Germinal center (tissue), 1 donor: ENCODE results near the gene OLIG3.

Source experiments
- DNase-seq: peaks from one replicate; pipeline ENCODE4 v3.0.0; 2012; ENCODE audit warnings: mixed read lengths, low spot score

Gene OLIG3

DNA sequence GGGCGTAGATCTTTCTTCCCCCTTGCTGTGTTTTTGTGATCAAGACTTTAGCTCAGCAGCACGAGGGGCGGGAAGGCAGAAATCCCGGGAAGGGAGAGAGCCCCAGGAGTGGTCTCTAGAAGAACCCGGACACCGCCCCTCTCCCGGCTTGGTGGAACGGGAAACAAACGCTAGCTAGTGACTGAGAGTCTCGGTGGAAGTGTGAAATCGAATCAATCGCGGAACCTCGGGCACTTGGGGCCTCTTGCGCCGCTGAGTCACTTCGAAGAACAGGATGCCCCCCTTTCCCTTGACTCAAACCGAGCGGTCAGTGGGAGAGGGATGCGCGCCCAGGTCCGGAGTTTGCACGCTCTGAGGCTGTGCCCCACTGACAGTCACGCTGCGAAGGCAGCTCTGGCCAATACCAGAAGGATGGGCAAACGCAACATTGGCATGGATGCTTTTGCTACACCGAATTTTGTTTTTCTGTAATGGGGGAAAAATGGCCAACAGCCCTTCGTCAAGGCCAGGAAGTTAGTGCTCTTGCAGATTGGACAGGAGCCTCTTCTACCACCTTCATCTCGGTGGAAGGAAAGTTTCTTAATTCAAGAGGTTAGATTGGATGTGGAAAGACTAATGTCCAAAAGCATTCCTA is 1.6 kb upstream of the OLIG3 start:
- no peak for DNase-seq

DNA sequence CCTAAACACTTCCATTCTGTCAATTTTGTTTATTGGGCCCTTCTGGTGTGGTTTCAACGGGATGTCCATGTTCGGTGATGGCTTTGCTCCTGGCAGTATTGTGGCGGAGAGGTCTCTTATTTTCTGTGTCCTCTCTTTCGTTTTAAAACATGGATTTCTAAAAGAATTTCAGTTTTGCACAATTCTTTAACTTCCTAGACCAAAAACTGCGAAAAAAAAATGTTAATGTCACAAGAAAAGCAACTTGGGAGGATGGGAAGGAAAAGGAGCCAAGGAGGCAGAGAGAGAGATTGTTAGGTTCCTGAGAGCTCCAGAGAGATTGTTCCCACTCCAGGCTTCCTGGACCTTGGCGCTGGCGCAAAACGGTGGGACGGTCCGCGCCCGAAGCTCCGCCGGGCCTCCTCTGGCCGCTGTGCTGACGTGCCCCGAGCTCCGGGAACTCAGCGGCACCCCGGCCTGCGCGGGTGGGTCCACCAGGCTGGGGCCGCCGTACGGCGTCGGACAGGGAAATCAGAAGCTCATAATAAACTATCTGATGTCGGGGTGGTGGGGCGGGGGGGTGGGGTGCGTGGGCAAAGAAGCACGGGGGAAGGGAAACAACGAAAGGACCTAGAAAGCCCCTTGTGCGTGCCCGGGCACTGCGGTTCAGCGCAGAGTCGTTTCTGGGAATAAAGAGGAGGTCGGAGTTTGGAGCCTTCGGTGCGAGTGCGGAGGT is 951 bp upstream of the OLIG3 start:
- no peak for DNase-seq

DNA sequence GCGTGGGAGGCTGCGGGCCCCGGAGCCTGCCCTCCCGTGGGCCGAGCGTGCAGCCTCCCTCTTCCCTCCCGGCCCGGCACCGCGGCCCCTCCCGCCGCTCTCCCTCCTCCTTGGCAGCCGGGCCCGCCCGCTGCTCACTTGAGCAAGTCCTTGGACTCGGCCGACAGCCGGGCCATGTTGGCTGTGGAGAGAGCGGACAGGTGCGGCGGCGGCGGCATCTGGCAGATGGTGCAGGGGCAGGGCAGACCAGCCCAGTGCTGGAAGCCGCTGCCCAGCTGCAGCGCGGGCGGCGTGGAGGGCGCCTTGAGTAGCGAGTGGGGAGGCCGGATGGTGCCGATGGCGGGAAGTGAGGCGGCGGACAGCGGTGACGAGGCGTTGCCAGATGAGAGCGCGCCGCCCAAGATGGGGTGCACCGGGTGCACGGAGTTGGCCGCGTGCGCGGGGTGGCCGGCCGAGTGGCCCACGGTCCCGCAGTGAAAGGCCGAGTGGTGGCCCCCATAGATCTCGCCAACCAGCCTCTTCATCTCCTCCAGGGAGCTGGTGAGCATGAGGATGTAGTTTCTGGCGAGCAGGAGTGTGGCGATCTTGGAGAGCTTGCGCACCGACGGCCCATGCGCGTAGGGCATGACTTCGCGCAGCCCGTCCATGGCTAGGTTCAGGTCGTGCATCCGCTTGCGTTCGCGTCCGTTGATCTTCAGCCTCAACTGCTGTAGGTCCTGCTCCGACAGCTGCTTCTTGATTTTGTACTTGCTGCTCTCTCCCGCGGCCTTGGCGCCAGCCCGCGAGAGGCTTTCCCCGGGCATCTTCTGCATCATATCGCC is 766 bp downstream of the OLIG3 start:
- no peak for DNase-seq

DNA sequence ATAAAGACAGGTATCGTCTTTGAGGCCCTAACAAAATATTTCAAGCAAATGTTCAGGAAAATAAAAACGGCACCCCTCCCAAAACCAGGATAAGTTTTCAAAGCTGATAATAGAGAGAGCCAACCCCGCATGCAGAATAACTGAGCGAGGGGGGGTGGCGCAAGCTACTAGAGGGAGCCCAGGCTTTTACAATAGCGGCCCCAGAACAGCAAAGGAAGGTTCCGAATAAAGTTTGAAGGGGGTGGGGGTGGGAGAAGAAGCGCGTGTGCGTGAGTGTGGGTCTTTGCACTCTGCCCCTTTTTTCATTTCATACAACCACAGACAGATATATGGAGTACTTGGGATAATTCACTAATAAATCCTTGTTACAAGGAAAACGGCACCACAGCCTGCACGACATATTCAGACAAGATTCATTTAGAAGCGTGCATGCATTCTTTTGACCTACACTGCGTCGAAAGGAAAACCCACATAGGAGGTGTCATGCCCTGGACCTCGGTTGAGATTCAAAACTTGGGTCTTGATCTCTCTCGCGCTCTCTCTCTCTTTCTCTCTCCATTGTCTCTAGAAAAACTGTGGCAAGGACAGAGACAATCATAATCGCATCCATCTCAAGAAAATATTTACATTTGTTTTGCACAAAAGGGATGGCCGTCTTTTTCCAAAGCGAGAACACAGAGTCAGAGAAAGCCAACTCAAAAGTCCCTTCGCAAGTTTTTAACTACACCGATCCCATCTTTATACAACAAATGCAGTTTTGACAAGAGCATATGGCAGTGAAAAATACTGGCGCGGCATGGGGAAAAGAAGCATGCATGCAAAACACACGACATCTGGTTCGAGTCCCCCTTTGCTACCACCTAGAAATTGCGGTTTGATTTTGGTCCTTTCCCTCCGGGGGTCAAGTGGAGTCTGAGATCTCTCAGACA is 1.6 kb downstream of the OLIG3 start:
- DNase-seq: no peak

DNA sequence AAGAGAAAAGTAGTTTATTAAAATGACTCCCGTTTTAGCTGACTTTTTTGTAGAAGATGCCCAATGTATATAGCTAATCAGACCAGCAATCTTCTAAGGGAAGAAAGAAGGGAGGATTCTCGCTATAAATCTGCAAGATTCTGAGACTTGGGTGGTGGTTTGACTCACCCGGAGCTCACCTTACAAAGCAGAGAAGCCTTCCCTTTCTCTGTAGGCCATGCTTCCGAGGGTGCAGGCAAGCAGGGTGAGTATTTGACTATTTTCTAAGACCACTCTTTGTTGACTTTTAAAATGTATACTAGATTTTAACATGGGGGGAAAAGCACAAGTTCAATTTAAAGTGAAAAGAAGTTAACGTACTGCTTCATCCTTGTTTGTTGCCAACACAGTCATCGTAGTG is 2.7 kb downstream of the OLIG3 start:
- DNase-seq: no peak

DNA sequence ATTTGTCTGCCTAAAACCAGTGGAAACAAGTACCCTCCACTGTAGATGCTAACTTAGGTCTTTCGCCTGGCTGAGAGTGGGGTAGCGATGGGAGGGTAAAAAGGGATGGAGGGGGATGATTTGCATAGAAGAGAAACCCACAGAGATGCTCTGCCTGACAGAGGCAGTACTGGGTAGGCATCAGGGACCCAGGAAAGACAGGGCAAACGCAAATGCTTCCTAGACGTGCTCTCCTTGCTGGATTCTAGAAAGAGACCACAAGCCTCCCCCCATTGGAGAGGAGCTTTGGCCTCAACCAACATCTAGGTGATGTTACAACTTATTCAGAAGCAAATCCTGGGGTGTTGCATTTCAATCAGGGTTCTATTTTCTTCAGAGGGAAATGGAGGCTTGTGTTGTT is 3.2 kb downstream of the OLIG3 start:
- no peak for DNase-seq

DNA sequence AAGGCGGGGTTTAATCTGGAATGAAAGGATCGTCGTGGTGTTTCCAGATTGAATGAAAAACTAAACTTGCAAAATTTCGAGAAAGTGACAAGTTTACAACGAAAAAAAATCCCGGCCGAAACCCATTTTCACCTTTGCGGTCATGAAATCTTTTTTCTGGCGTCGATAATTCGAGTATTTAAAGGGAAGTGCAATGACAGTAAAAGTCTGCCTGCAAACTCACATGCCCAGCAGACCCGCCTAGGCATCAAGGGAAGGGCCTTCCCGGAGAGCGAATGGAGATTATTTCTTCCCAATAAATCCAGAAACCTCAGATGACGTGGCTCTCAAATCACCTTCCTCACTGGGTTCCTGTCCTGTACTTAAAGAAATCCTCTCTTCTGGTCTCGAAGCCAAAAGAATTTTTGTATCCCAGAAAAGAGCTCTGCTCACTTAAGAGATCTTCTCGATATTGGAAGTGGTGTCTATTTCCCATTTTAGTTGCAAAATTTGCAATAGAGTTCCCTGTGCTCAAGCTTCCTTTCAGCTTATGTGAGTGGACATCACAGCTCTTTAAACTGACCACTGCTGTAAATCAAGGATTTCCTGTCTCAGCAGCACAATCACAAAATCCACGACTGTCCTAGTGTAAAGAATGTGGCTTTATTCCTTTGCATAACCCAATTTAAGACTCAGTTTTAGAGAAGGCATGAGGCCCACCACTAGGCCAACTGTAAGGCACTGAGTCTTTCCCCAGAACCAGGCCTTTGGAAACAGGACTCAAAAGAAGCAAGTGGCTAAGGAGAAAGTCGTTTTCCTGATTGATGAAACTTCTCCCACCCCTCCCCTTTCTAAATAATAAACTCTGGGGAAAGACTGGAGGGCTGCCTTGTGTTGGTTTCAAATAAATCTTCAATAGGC is 3.9 kb downstream of the OLIG3 start:
- no peak for DNase-seq

DNA sequence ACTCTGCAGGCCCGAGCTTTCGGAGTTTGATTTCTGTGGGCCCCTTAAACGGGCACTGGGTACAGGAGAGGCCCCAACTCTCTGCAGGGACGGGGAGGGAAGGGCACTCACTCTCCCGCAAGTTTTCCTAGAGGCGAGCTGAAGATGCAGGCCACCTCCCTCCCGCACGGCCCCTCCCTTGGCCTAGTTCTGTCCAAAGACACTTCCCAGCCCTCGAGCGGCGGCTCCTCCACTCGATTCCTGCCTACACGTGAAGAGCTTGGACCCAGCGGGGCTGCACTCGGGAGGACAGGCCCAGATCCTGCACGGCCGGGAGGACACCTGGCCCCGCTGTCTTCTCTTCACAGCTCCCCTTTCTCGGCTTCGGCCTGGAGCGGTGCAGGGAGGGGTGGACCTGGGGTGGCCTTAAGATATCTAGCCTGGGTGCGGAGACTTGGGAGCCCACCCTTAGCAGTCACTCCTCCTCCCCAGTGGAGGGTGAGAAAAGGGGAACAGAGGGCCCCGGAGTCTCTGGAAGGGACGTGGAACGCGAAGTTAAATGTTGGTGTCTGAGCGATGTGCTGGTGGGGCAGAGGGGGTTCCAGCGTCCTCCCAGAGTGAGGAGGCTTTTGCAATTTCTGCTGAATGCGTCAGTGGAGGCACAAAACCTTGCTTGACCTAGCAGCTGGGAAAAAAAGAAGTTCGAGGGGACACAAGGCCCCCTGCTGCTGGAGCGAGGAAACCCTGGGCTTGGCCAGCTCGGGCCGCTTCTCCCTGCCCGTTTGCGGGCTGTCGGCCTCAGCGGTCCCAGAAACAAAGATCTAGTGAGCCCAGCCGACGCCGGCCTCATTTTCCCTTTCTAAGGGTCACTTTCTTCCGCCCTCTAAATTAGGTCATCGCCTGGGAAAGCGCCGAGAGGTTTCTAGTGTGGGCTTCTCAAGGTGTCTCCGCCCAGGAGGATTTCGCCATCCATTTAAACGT is 4.9 kb downstream of the OLIG3 start:
- DNase-seq: no peak

DNA sequence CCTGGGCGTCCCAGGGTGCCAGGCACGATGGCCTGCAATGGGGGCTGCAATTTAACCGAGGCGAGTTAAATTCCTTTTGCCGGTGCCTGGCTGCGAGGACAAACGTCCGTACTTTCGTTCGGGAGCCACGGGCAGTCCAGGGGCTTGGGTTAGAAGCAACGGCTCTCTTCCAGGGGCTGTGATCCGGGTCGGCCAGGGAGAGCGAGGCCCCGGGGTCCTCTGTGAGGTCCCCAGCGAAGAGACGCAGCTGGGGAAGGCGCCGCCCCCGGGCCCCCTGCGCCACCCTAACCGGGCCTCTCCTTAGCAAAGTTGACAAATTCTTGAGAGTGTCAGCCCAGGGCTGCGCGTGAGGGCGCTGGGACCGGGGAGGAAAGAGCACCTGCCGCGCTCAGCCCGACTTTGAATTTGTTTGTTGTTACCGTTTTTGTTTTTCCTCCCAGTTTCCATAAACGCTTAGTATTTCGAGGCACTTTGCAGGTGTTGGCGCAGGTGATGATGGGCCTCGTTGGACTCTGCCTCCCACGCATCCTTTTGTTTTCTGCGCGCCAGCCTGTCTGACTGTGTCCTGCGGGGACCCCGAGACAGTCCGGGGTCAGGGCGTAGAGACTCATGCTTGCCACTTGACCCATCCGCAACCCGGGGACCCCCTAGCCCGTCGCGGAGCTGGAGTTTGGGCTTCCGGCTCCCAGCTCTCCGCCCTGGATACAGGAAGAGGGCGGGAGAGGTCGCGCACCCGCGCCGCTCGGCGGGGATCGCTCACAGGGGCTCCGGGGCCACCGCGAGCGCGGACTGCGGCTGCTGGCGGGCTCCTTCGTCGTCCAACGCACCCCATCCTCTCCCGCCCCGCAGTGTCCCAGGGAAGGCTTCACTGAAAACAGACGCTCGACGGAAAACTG is 5.8 kb downstream of the OLIG3 start:
- no peak for DNase-seq

DNA sequence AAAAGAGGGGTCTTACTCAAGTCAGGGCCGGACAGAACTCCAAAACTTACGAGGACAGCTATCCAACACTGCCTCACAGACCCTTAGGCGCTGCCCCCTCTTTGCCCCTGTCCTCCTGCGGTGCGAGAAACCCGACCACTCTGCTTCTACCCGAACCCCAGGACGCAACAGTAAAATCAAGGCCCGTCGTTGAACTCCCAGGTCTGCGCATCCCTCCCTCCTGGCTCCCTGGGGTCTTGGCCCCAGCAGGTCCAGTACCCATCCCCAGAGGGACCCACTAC is 6.4 kb downstream of the OLIG3 start:
- DNase-seq: no peak

DNA sequence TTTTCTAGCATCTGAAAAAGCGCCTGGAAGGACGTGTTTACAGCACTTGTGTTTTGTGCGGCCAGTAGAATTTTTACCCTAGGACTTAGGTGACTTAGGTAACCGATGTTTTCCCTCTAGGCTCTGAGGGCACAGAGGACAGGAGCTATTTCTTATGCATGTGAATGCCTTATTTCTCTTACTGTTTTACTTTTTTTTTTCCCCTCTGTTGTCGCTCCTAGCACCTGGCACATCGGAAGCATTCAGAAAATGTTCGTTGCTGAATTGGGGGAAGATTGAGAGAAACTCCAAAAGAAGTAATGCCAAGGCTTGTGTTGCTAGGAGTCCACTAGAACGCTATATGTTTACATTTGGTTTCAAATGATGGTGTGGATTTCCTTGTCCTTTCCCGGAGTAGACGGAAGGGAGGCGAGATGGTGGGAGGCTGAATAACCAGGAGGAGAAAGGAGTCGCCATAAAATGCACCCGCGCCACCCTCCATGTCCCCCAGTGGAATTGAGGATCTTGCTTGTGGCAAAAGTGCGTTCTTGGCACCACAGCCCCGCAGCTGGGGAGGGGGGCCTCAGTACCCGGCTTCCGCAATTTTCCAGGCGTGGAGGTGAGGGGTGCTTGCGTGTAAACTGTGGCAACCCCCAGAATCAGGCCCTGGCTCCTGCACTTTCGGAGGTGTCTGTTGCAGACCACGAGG is 6.9 kb downstream of the OLIG3 start:
- no peak for DNase-seq

DNA sequence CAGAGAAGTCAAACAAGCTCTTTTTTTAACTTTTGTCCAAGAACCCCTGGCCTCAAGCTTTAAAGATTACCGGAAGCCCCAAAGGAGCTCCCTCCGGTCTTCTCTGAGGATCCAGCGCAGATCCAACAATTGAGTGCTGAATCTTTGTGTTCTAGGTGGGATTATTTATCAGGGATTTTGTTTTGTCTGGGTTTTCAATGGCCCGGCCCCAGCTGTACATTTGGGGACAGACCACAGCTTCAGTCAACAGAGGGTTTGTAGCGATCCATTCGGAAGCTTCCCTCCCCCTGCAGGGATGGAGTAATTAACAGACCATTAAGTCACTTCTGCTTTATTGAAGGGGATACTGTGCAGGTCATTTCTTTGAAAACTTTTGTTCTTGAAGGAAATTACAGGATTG is 7.8 kb downstream of the OLIG3 start:
- no peak for DNase-seq

DNA sequence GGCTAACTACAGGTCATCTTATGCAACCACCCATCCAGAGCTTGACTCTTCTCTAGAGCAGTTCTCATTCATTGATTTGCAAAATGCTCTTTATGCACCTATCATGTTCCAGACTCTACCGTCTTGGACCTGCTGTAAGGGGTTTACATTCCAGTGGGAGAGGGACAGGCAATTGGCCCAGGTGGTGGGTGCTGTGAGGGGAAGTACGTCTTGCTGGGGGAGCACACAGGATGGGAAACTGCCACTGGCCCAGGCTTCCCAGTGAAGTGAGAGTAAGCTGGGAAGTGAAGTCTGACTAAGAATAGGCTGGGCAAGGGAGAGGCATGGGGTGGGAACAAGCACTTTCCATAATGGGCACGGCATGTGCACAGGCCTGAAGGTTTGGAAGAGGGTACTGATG is 13.8 kb downstream of the OLIG3 start:
- DNase-seq: no peak

DNA sequence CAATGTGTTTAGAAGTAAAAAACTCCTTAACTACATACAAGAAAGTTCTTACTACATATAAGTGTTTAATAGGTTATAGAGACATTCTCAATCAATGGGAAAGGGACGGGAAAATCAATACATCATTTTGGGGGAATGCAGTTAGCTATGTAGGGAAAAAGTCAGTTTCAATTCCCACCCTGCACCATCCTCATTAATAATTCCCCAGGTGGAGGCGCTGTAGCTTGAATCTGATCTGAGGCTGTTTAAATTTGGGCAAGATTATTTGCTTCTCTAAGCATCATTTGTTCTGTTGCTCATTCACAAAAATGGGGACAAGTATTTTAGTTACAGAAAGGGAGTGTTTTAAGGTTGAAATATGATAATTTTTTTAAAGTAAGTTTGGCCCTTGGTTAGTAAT is 19.1 kb downstream of the OLIG3 start:
- DNase-seq: no peak

DNA sequence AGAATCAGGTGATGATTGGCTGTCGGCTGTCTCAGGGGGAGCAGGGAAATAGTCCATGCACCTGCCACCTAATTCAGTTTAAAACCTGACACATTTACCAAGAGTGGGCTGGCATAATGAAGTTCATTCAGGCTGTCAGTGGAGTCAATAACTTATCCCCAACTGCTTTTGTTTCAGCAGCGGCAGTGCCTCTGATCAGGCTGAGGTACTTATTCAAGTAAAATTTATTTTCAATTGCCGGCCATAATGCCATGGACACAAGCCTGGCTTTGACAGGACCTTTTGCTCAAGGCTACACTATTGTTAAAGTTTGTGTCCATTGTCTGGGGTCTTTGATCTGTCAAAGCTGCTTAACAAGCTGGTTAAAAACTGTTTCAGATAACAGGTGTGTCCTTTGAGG is 20.6 kb downstream of the OLIG3 start:
- DNase-seq: no peak

DNA sequence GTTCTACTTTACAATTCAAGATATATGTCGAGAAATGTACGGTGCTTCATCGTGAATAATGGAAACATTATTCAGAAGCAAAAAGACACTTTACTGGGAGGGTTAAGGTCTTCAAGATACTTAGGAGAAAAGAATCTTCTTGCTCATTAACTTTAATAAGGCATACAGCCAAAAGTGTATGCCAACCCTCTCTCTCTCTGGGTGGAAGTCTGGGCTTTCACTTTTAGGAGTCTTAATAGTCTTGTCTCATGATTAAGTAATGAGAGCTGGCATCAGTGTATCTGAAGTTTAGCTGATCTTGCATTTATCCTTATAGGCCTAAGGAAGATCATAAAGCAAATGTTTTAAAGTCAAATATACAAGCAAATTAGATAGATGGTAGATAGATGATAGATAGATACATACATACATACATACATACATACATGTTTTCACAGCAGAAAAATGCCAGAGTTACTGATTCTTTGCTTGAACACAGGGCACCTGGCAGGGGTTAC is 21.5 kb downstream of the OLIG3 start:
- no peak for DNase-seq

DNA sequence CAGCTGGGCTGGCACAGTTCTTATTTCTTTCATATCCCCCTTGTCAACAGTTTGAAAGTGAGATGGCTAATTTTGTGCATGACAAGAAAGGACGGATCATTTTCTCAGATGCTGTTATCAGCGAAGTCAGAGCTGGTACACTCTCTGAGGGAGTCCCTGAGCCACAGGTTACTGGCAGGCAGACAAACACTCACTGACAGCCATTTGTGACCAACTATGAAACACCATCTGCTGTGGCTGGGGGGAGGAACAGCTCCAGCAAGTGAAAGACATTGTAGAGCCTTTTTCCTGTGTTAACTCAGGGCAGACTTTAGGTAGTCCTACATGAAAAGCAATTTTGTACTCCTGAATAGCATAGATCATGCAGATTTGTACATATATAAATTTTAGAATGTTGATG is 22.2 kb downstream of the OLIG3 start:
- DNase-seq: no peak

DNA sequence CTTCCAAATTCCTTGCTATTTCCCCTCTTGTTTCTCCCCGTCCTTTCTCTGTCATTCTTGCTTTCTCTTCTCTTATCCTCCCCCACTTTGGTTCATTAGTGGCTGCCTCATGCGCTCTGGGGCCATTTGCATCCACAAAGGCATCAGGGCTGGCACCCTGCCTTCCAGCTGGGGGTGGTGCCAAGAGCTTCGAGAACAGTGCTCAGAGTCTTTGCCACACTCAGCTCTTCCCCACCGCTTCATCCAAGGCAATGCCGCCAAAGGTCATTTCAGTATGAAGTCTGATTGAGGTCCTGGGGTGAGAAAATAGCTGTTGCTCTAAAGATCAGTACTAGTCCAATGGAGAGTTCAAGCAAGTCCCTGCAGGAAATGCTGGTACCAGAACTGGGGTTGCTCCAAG is 22.7 kb downstream of the OLIG3 start:
- no peak for DNase-seq
